OCI-LY7 (cell line): ENCODE results near the gene CCDC192.

ENCODE experiments used
- CTCF ChIP-seq: fragments of 200-600 bp; sonication (generic); conservative IDR thresholded peaks from 2 replicates; pipeline ENCODE4 v1.5.1; 2014; ENCODE audit warnings: mild to moderate bottlenecking, antibody characterized with exemption, low read length, moderate library complexity, mixed read lengths
- EZH2phosphoT487 ChIP-seq: fragments of 200-600 bp; sonication (generic); IDR thresholded peaks from 2 replicates; pipeline ENCODE4 v1.6.1; 2018; ENCODE audit warnings: low read depth, borderline replicate concordance, mild to moderate bottlenecking, mixed run types, antibody characterized with exemption, low read length, moderate library complexity, mixed read lengths

- TF ChIP-seq EZH2phosphoT487 (no peak), CTCF (no peak)
Observed at GRCh38 chr5:127820910-127821553, 117.8 kb downstream of the CCDC192 start.
